Coronary artery (tissue), 2 donors: Measurements from ENCODE around the gene SEMA5A.

Source experiments
- DNase-seq: peaks from one replicate; pipeline ENCODE4 v3.0.0-alpha.2; 2017; ENCODE audit warnings: low spot score
- H3K27ac ChIP-seq, 2 donors: fragments of 200-600 bp; sonication (generic); one replicate each; pipeline ENCODE4 v1.5.1; 2016 to 2019
- H3K4me3 ChIP-seq: fragments of 200-600 bp; sonication (generic); 2 replicates; pipeline ENCODE4 v1.5.1; 2016; ENCODE audit warnings: mild to moderate bottlenecking, moderate library complexity
- CTCF ChIP-seq: fragments of 200-600 bp; sonication (generic); IDR thresholded peaks from one replicate; pipeline ENCODE4 v1.5.1; 2019; ENCODE audit warnings: antibody characterized with exemption

Gene SEMA5A

DNA sequence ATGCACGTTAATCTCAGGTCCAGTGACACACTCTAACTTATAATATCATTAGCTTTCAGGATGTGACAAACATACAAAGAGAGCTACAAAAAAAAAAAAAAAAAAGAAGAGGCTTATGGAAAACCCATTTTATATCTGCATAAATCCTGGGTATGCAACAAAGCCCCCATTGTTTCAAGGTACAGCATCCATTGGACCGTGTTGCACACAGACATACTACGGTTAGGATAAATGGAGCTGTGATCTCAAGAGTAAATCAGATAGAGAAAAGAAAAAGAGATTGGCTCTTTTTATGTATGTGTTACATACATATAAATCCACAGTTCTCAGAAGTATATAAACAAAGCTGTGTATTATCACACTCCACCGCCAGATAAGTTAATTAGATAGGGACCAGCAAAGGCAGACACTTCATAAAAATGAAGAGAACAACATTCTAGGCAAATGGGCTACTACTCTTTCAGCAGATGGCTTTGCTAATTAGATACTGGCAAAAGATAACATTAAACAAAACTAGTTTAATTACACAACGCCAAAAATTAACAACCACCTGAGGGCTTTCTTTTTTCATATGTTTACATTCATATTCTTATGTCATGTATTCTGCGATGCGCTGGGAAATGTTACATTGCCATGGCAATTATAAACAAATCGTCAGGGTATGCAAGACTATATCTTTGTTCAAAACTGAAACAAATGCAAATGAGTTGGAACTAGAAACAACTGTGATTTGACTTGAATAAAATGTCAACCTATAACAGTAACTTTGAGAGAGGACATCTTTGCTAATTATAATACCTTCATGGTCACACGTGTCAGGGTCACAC is 304.2 kb downstream of the SEMA5A start:
- DNase-seq = no peak
- no peak overlapping the region for H3K4me3 ChIP-seq
- H3K27ac ChIP-seq = no peak overlapping the region
- TF ChIP-seq CTCF = no peak

GRCh38 chr5:9240431-9240830 is 305.4 kb downstream of the SEMA5A start:
- TF ChIP-seq CTCF = no peak
- DNase-seq = no peak
- no peak overlapping the region for H3K4me3 ChIP-seq
- H3K27ac ChIP-seq = no peak overlapping the region

GRCh38 chr5:9239626-9240025 is 306.2 kb downstream of the SEMA5A start:
- no peak for TF ChIP-seq CTCF
- no peak for DNase-seq
- H3K27ac ChIP-seq = no peak overlapping the region
- no peak overlapping the region for H3K4me3 ChIP-seq

- DNase-seq = no peak
- H3K4me3 ChIP-seq = no peak overlapping the region
- H3K27ac ChIP-seq = no peak overlapping the region
- no peak for TF ChIP-seq CTCF
Observed at GRCh38 chr5:9239071-9239470, 306.8 kb downstream of the SEMA5A start.

- Histone ChIP-seq H3K4me3 (no peak overlapping the region), H3K27ac (no peak overlapping the region)
- DNase-seq = no peak
- TF ChIP-seq CTCF = no peak
Observed at GRCh38 chr5:9233712-9234111, 312.2 kb downstream of the SEMA5A start.

DNA sequence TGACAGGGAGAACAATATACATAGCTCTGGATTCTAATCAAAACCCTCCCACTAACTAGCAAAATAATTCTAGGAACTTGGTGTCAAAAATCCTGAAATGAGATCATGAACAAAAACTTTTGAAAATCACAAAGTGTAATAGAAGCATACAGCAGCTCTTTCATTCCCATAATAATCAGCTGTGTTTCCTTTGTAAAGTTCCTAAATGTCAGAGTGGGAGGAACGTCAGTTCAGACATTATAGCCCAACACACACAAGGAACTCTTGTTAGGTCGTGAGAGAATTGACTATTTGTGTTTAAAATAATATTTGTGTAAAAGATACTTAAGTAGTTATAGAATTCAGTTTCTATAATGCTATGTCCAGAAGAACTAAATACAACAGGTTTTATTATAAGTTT is 312.8 kb downstream of the SEMA5A start:
- no peak overlapping the region for H3K27ac ChIP-seq
- no peak overlapping the region for H3K4me3 ChIP-seq
- no peak for DNase-seq
- no peak for TF ChIP-seq CTCF

- no peak overlapping the region for H3K4me3 ChIP-seq
- TF ChIP-seq CTCF = no peak
- DNase-seq = no peak
Observed at GRCh38 chr5:9231842-9232241, 314.0 kb downstream of the SEMA5A start.

More at GRCh38 chr5:9231842-9232241, 314.0 kb downstream of the SEMA5A start:
- no peak overlapping the region for H3K27ac ChIP-seq
